Left renal cortex interstitium (tissue), 4 donors: ENCODE data around the gene EFHC1. TPM values are rescaled to one million over a fixed set of nuclear protein-coding genes. Genes with fewer than 3 reads are reported as not detected.

Experiments
- DNase-seq, 4 donors: peaks; one replicate each; pipeline ENCODE4 v3.0.0-alpha.2; 2013; ENCODE audit warnings: low read depth in 4 of 4, low spot score in 2 of 4, missing footprints in 1 of 4
- polyA plus RNA-seq, 4 donors: library from polyadenylated mRNA; unstranded; fragments of 120-200 nt; gene quantifications; one replicate each; pipeline ENCODE4 v1.2.1, GENCODE V29; 2013; ENCODE audit not compliant: insufficient read length in 4 of 4

The EFHC1 gene
- polyA plus RNA-seq, 4 donors, result 41.8 to 72.1 (median 55.4) TPM

- no peak for DNase-seq
Measured at GRCh38 chr6:52515219-52515960, 95.2 kb downstream of the EFHC1 start.

GRCh38 chr6:52516269-52516668 lies 96.1 kb downstream of the EFHC1 start:
- DNase-seq, result no peak

- no peak for DNase-seq
Measured at GRCh38 chr6:52516943-52517342, 96.8 kb downstream of the EFHC1 start.

GRCh38 chr6:52517502-52518278 lies 97.5 kb downstream of the EFHC1 start:
- no peak for DNase-seq

GRCh38 chr6:52518279-52518945 lies 98.3 kb downstream of the EFHC1 start:
- DNase-seq, result no peak

GRCh38 chr6:52519618-52520017 lies 99.5 kb downstream of the EFHC1 start:
- DNase-seq, result no peak

GRCh38 chr6:52522151-52522626 lies 102.0 kb downstream of the EFHC1 start:
- DNase-seq, result no peak

GRCh38 chr6:52522655-52523054 lies 102.5 kb downstream of the EFHC1 start:
- DNase-seq, result no peak

- DNase-seq, result no peak
Measured at GRCh38 chr6:52523378-52524142, 103.4 kb downstream of the EFHC1 start.

- DNase-seq, result no peak
Measured at GRCh38 chr6:52524918-52525317, 104.8 kb downstream of the EFHC1 start.

GRCh38 chr6:52526634-52527033 lies 106.5 kb downstream of the EFHC1 start:
- DNase-seq, result no peak

GRCh38 chr6:52527436-52527835 lies 107.3 kb downstream of the EFHC1 start:
- DNase-seq, result no peak

GRCh38 chr6:52529311-52529710 lies 109.2 kb downstream of the EFHC1 start:
- DNase-seq, result no peak

- DNase-seq, result no peak
Measured at GRCh38 chr6:52530351-52530750, 110.2 kb downstream of the EFHC1 start.

- DNase-seq, result no peak
Measured at GRCh38 chr6:52531396-52531795, 111.3 kb downstream of the EFHC1 start.

- DNase-seq, result no peak
Measured at GRCh38 chr6:52531834-52532233, 111.7 kb downstream of the EFHC1 start.

GRCh38 chr6:52532457-52532856 lies 112.3 kb downstream of the EFHC1 start:
- DNase-seq, result no peak

GRCh38 chr6:52533491-52533890 lies 113.3 kb downstream of the EFHC1 start:
- DNase-seq, result no peak

- no peak for DNase-seq
Measured at GRCh38 chr6:52534363-52534762, 114.2 kb downstream of the EFHC1 start.

- no peak for DNase-seq
Measured at GRCh38 chr6:52534966-52535390, 114.8 kb downstream of the EFHC1 start.
